Hepatocyte (in vitro differentiated cells): ENCODE results near the gene EVC2. TPM values are rescaled to one million over a fixed set of nuclear protein-coding genes. Genes with fewer than 3 reads are reported as not detected.

Experiments used
- DNase-seq: peaks from one replicate; pipeline ENCODE4 v3.0.0-alpha.2; 2016; ENCODE audit warnings: low spot score
- H2AFZ ChIP-seq: fragments of 200-600 bp; sonication (generic); 2 replicates; pipeline ENCODE4 v1.6.0; 2016; ENCODE audit warnings: antibody characterized with exemption, mild to moderate bottlenecking
- H3K27ac ChIP-seq: fragments of 200-600 bp; sonication (generic); 2 replicates; pipeline ENCODE4 v1.5.1; 2016; ENCODE audit warnings: mild to moderate bottlenecking
- H3K27me3 ChIP-seq: fragments of 200-600 bp; sonication (generic); 2 replicates; pipeline ENCODE4 v1.6.1; 2016
- H3K36me3 ChIP-seq: fragments of 200-600 bp; sonication (generic); replicated peaks from 2 replicates; pipeline ENCODE4 v1.5.1; 2016; ENCODE audit warnings: low read depth; ENCODE audit not compliant: insufficient read depth
- H3K4me1 ChIP-seq: fragments of 200-600 bp; sonication (generic); 2 replicates; pipeline ENCODE4 v1.5.1; 2016; ENCODE audit warnings: mild to moderate bottlenecking, moderate library complexity; ENCODE audit not compliant: insufficient read depth
- H3K4me2 ChIP-seq: fragments of 200-600 bp; sonication (generic); 2 replicates; pipeline ENCODE4 v1.6.0; 2016
- H3K4me3 ChIP-seq: fragments of 200-600 bp; sonication (generic); 2 replicates; pipeline ENCODE4 v1.5.1; 2016; ENCODE audit warnings: mild to moderate bottlenecking
- H3K79me2 ChIP-seq: fragments of 200-600 bp; sonication (generic); 2 replicates; pipeline ENCODE4 v1.6.0; 2017; ENCODE audit warnings: mild to moderate bottlenecking
- H3K9me2 ChIP-seq: fragments of 200-600 bp; sonication (generic); replicated peaks from 2 replicates; pipeline ENCODE4 v1.6.0; 2017; ENCODE audit warnings: mild to moderate bottlenecking; ENCODE audit not compliant: insufficient read depth
- H3K9me3 ChIP-seq: fragments of 200-600 bp; sonication (generic); 2 replicates; pipeline ENCODE4 v1.5.1; 2016; ENCODE audit warnings: low read depth, mild to moderate bottlenecking
- H4K20me1 ChIP-seq: fragments of 200-600 bp; sonication (generic); 2 replicates; pipeline ENCODE4 v1.6.0; 2016; ENCODE audit warnings: mild to moderate bottlenecking; ENCODE audit not compliant: insufficient read depth, poor library complexity, severe bottlenecking
- EZH2 ChIP-seq: fragments of 200-600 bp; sonication (generic); IDR thresholded peaks from 2 replicates; pipeline ENCODE4 v1.6.1; 2016; ENCODE audit warnings: antibody characterized with exemption, mild to moderate bottlenecking, borderline replicate concordance
- EZH2phosphoT487 ChIP-seq: fragments of 200-600 bp; sonication (generic); IDR thresholded peaks from one replicate; pipeline ENCODE4 v1.6.1; 2018; ENCODE audit warnings: antibody characterized with exemption, mild to moderate bottlenecking, low read depth, moderate library complexity; ENCODE audit not compliant: unreplicated experiment, severe bottlenecking
- WGBS: methylation state at CpG from one replicate; pipeline ENCODE4 v1.1.6; 2016; ENCODE audit warnings: low lambda C conversion rate; ENCODE audit errors: missing lambda C conversion rate; 5-methylcytosine and 5-hydroxymethylcytosine counted together
- polyA plus RNA-seq: library from polyadenylated mRNA; unstranded; fragments of >200 nt; fragmentation: Nextera tagmentation; extraction: Ambion mirVana; gene quantifications from 2 replicates; pipeline ENCODE4 v1.2.1, GENCODE V29; 2016
- total RNA-seq: library from RNA; depleted of rRNA; stranded (reverse); fragments of >200 nt; gene quantifications from 2 replicates; pipeline ENCODE4 v1.2.3, GENCODE V29; 2014
- TF ChIP-seq, protein P1 (sequence below): fragments of 200-600 bp; sonication (generic); IDR thresholded peaks from 2 replicates; pipeline ENCODE4 v1.5.1; 2016; ENCODE audit warnings: antibody characterized with exemption, mild to moderate bottlenecking; ENCODE audit not compliant: poor library complexity

Gene EVC2
- total and polyA plus RNA-seq, 2 experiments from 2014 or later, result 3.0 to 4.2 TPM

DNA sequence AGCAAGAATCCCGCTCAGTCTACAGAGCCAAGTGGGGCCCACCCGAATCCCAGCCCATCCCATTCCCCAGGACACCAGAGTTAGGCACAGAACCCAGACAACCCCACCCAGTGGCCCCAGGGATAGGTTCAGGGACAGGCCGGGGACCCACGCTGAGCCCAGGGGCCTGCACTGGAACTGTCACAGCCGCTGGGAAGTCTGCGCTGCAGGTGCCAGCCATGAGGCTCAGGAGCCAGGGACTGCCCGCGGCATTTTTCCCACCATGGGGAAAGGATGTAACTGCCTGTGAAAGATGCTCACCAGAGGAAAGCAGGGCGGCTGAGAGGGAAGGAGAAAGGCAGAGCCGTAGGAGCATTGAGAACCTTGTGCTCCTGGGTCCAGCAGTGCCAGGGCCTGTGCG is 12.0 kb downstream of the EVC2 start:
- Histone ChIP-seq H3K27me3 (no peaks in the 10 kb centered on the region), H3K36me3 (no peaks in the 10 kb centered on the region), H4K20me1 (no peaks in the 10 kb centered on the region), H3K27ac (no peak overlapping the region), H2AFZ (no peak overlapping the region), H3K4me3 (no peak overlapping the region), H3K9me2 (no peaks in the 10 kb centered on the region), H3K9me3 (no peaks in the 10 kb centered on the region), H3K79me2 (no peaks in the 10 kb centered on the region), H3K4me1 (no peaks in the 10 kb centered on the region), H3K4me2 (no peak overlapping the region)
- TF ChIP-seq EZH2phosphoT487 (no peak), EZH2 (no peak)
- TF ChIP-seq, protein P1, sequence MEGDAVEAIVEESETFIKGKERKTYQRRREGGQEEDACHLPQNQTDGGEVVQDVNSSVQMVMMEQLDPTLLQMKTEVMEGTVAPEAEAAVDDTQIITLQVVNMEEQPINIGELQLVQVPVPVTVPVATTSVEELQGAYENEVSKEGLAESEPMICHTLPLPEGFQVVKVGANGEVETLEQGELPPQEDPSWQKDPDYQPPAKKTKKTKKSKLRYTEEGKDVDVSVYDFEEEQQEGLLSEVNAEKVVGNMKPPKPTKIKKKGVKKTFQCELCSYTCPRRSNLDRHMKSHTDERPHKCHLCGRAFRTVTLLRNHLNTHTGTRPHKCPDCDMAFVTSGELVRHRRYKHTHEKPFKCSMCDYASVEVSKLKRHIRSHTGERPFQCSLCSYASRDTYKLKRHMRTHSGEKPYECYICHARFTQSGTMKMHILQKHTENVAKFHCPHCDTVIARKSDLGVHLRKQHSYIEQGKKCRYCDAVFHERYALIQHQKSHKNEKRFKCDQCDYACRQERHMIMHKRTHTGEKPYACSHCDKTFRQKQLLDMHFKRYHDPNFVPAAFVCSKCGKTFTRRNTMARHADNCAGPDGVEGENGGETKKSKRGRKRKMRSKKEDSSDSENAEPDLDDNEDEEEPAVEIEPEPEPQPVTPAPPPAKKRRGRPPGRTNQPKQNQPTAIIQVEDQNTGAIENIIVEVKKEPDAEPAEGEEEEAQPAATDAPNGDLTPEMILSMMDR, result no peak
- WGBS, result 96% methylated on average over 11 of the region's 11 CpGs
- no peak for DNase-seq

DNA sequence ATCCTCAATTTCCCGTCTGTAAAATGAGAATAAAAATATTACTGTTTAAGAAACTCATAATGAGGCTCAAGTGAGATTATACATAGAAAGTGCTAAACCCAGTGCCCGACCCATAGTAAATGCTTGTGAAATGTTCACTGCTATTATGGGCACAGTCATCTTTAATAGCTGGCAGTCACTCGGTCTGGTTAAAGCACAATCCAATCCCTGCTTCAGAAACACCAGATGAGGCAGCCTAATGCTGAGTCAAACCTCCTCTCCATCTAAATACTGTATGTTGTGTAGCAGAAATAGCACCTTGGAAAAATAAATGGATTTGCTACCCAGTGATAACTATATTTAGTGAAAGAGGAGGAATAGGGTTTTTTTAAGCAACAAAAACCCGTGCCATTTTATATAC is 14.5 kb downstream of the EVC2 start:
- Histone ChIP-seq H3K9me2 (no peaks in the 10 kb centered on the region), H3K9me3 (no peaks in the 10 kb centered on the region), H4K20me1 (no peaks in the 10 kb centered on the region), H3K4me3 (no peak overlapping the region), H3K36me3 (no peaks in the 10 kb centered on the region), H3K79me2 (no peaks in the 10 kb centered on the region), H3K27me3 (no peaks in the 10 kb centered on the region), H3K4me1 (no peaks in the 10 kb centered on the region), H3K4me2 (no peak overlapping the region), H3K27ac (no peak overlapping the region), H2AFZ (no peak overlapping the region)
- WGBS, result 93% methylated on average over 4 of the region's 4 CpGs
- TF ChIP-seq, protein P1, result no peak
- TF ChIP-seq EZH2 (no peak), EZH2phosphoT487 (no peak)
- no peak for DNase-seq

DNA sequence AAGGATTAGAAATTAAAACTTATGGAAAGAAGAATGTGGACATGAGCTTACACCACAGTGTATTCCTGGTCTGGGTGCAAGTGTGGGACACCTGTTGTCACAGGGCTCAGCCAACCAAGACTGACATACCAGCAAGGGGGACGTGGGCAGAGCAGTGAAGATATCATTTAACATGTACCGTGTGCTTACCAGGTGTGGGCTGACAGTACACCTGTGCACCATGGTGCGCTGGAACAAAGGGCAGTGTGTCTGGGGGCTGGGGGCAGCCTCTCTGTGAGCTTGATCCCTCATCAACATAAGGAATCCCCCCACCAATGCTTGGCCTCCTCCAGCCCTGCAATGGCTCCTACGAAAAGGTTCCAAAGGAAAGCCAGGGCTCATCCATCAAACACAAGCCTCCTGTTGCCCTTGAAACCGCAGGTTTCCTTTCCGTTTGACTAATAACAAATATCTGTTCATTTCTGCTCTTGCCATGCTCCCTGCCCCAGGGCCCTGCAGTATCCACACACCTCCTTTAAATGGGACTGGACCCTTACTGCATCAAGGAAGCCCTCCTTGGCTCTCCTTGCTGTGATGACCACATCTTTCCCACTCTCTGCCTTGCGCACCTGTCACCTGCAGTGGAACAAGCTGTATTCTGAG is 16.7 kb downstream of the EVC2 start:
- Histone ChIP-seq H3K9me3 (no peaks in the 10 kb centered on the region), H2AFZ (no peak overlapping the region), H3K4me2 (no peak overlapping the region), H3K4me3 (no peak overlapping the region), H3K4me1 (no peaks in the 10 kb centered on the region), H3K79me2 (no peaks in the 10 kb centered on the region), H3K36me3 (no peaks in the 10 kb centered on the region), H4K20me1 (no peaks in the 10 kb centered on the region), H3K27ac (no peak overlapping the region), H3K27me3 (no peaks in the 10 kb centered on the region), H3K9me2 (no peaks in the 10 kb centered on the region)
- 89% methylated on average over 7 of the region's 7 CpGs for WGBS
- no peak for DNase-seq
- TF ChIP-seq EZH2phosphoT487 (no peak), EZH2 (no peak)
- TF ChIP-seq, protein P1, result no peak
